Testis (tissue), 3 donors: Measurements from ENCODE around the gene PIH1D1. TPM values are rescaled to one million over a fixed set of nuclear protein-coding genes. Genes with fewer than 3 reads are reported as not detected.

Experiments used
- DNase-seq: peaks from one replicate; pipeline ENCODE4 v3.0.0-alpha.2; 2019
- H3K27ac ChIP-seq, 2 donors: fragments of 200-600 bp; sonication (generic); one replicate each; pipeline ENCODE4 v1.5.1; 2019
- H3K27me3 ChIP-seq: fragments of 200-600 bp; sonication (generic); one replicate; pipeline ENCODE4 v1.5.1; 2019
- H3K36me3 ChIP-seq: fragments of 200-600 bp; sonication (generic); one replicate; pipeline ENCODE4 v1.5.1; 2017; ENCODE audit warnings: low read depth; ENCODE audit errors: missing control alignments
- H3K4me1 ChIP-seq: fragments of 200-600 bp; sonication (generic); one replicate; pipeline ENCODE4 v1.5.1; 2019
- H3K4me3 ChIP-seq, 2 donors: fragments of 200-600 bp; sonication (generic); one replicate each; pipeline ENCODE4 v1.5.1; 2017 to 2019
- H3K9me3 ChIP-seq: fragments of 200-600 bp; sonication (generic); one replicate; pipeline ENCODE4 v1.5.1; 2017
- CTCF ChIP-seq, 3 experiments: fragments of 450-650 bp in 2 of 3; fragments of 200-600 bp in 1 of 3; sonication (generic) in 1 of 3; IDR thresholded peaks; one replicate each; pipeline ENCODE4 v1.5.1; 2016 to 2019; ENCODE audit warnings: antibody characterized with exemption in 3 of 3, mild to moderate bottlenecking in 2 of 3, moderate library complexity in 1 of 3
- POLR2A ChIP-seq: fragments of 450-650 bp; IDR thresholded peaks from one replicate; pipeline ENCODE4 v1.6.1; 2017; ENCODE audit warnings: antibody characterized with exemption, mild to moderate bottlenecking, moderate library complexity
- WGBS, 2 donors: methylation state at CpG; one replicate each; pipeline ENCODE4 v1.1.5; 2018; 5-methylcytosine and 5-hydroxymethylcytosine counted together
- intact Hi-C: fragments of 100-400 bp; cut with DNase I; formaldehyde crosslinking; loops from one replicate; pipeline ENCODE4 v1.15.1; 2023; ENCODE audit warnings: low total_unique reads
- polyA plus RNA-seq: library from polyadenylated mRNA; stranded (reverse); fragments of 350-450 nt; fragmentation: Illumina TruSeq; extraction: RNeasy Lipid Tissue Mini Kit (QIAGEN cat#74804); gene quantifications from one replicate; pipeline ENCODE4 v1.2.3, GENCODE V29; 2014; ENCODE audit warnings: low read depth, low replicate concordance; ENCODE audit not compliant: insufficient read depth
- total RNA-seq, 2 donors: library from RNA; depleted of rRNA; stranded (reverse); fragments of >200 nt; gene quantifications; one replicate each; pipeline ENCODE4 v1.2.3, GENCODE V29; 2016

Gene PIH1D1
- total and polyA plus RNA-seq, 3 donors from 2014 or later: 45.9 to 55.3 (median 49.6) TPM

- Histone ChIP-seq H3K4me1 (peaks cover 18% of the 10 kb centered on the region), H3K4me3 (no peak overlapping the region), H3K36me3 (no peaks in the 10 kb centered on the region), H3K9me3 (no peaks in the 10 kb centered on the region), H3K27ac (no peak overlapping the region), H3K27me3 (no peaks in the 10 kb centered on the region)
- TF ChIP-seq POLR2A (no peak), CTCF (IDR thresholded peaks at IDR 0.05) (no peak)
- WGBS, 2 donors: 69 to 75% methylated on average over 14 to 17 of the region's 17 CpGs
- intact Hi-C loops: no loop called here
- no peak for DNase-seq
Observed at GRCh38 chr19:49491030-49491803, 39.6 kb upstream of the PIH1D1 start.

GRCh38 chr19:49490287-49491029, 38.8 kb upstream of the PIH1D1 start:
- Histone ChIP-seq H3K4me1 (peaks cover 15% of the 10 kb centered on the region), H3K27me3 (no peaks in the 10 kb centered on the region), H3K4me3 (no peak overlapping the region), H3K9me3 (no peaks in the 10 kb centered on the region), H3K36me3 (no peaks in the 10 kb centered on the region), H3K27ac (peak overlapping the region in 1 of 2 donors; percentile 92)
- intact Hi-C loops: no loop called here
- 80 to 86% methylated on average over 24 to 27 of the region's 27 CpGs for WGBS, 2 donors
- DNase-seq: no peak
- TF ChIP-seq CTCF (IDR thresholded peaks at IDR 0.05) (no peak), POLR2A (no peak)

DNA sequence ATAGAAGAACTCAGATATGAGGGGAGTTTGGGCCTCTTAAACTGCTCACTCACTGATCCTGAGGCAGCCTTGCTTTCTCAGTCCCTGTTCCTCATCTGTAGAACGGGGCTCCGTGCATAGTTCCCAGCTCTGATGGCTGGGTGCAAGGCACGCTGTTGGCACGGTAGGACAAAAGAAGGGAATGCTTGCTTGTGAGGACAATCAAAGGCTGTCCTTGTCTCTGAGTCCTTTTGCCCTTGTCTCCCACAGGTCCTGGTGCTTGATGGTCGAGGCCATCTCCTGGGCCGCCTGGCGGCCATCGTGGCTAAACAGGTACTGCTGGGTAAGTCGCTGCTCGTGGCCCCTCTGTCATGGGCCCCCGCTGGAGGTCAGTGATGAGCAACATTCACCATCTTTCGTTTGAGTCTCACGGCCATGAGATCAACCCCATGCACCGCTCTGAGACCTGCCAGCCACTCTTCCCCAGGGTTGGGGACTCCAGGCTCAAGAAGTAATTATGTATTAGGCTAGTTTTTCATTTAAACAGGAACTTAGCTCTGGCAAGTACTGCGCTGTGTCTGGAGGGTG, 38.1 kb upstream of the PIH1D1 start:
- Histone ChIP-seq H3K36me3 (no peaks in the 10 kb centered on the region), H3K9me3 (no peaks in the 10 kb centered on the region), H3K4me1 (peaks cover 15% of the 10 kb centered on the region), H3K27me3 (no peaks in the 10 kb centered on the region), H3K4me3 (no peak overlapping the region), H3K27ac (peak overlapping the region; percentile 5 to 92)
- WGBS, 2 donors: 53 to 76% methylated on average over 15 of the region's 15 CpGs
- intact Hi-C loops: no loop called here
- TF ChIP-seq CTCF (IDR thresholded peaks at IDR 0.05): peak in 1 of 3 experiments; percentile 2
- TF ChIP-seq POLR2A: no peak
- DNase-seq: no peak

DNA sequence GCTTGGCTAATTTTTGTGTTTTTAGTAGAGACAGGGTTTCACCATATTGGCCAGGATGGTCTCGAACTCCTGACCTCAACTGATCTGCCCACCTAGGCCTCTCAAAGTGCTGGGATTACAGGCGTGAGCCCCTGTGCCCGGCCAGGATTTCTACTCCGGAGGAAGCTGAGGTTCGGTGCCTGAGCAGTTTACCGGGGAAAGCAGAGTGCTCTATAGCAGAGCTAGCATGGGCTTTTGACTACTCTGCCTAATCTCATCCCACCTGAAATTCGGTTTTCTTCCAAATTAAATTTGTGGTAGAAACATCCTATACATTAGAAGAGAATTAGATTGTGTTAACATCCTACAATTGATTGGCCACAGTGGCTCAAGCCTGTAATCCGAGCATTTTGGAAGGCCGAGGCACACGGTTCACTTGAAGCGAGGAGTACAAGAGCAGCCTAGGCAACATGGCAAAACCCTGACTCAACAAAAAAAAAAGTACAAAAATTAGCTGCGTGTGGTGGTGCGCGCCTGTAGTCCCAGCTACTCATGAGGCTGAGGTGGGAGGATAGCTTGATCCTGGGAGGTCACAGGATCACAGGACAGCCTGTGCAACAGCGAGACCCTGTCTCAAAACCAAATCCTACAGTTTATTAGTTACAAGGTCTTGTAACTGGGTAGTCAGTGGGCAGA, 37.4 kb upstream of the PIH1D1 start:
- WGBS, 2 donors: 24 to 33% methylated on average over 14 to 15 of the region's 15 CpGs
- H3K4me3 ChIP-seq: peak overlapping the region; percentile 84 to 100
- H3K27me3 ChIP-seq: no peaks in the 10 kb centered on the region
- H3K27ac ChIP-seq: peak overlapping the region; percentile 5 to 92
- DNase-seq: no peak
- intact Hi-C loops: no loop called here
- H3K9me3 ChIP-seq: no peaks in the 10 kb centered on the region
- peaks cover 15% of the 10 kb centered on the region for H3K4me1 ChIP-seq
- no peaks in the 10 kb centered on the region for H3K36me3 ChIP-seq
- TF ChIP-seq POLR2A (no peak), CTCF (IDR thresholded peaks at IDR 0.05) (no peak)
